ENCODE measurements around the gene C10orf62. TPM values are rescaled to one million over a fixed set of nuclear protein-coding genes. Genes with fewer than 3 reads are reported as not detected.

C10orf62 gene
- total RNA-seq: not detected in 2 replicates

DNA sequence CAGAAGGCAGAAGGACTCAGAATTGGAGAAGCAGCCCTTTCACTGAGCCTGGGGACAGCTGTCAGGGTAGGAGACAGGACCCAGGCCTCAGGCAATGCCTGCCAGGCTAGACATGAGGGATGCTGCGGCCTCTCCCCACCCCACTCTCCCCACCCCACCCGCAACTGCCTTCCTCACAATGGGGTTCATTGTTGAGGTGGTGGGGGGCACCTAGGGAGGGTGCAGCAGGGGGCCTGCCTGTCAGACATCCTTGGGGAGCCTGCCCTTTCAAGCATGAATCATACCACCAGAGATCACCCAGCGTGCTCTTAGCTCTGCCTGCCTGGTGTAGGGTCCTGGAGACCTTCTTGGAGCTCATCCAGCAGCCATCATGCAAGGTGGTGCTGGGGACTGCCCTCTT is at the start of gene C10orf62:
C10orf62 (plus strand) TSS at position 243 of the 400 bp plus-strand sequence. CDS start 177 bp downstream, outside the sequence.

GRCh38 chr10:97572214-97572989 is 17.1 kb upstream of the C10orf62 start, which contains the start of gene ANKRD2:
ANKRD2 (plus strand) TSS chr10:97572779; CDS start chr10:97572789, 10 bp downstream.

DNA sequence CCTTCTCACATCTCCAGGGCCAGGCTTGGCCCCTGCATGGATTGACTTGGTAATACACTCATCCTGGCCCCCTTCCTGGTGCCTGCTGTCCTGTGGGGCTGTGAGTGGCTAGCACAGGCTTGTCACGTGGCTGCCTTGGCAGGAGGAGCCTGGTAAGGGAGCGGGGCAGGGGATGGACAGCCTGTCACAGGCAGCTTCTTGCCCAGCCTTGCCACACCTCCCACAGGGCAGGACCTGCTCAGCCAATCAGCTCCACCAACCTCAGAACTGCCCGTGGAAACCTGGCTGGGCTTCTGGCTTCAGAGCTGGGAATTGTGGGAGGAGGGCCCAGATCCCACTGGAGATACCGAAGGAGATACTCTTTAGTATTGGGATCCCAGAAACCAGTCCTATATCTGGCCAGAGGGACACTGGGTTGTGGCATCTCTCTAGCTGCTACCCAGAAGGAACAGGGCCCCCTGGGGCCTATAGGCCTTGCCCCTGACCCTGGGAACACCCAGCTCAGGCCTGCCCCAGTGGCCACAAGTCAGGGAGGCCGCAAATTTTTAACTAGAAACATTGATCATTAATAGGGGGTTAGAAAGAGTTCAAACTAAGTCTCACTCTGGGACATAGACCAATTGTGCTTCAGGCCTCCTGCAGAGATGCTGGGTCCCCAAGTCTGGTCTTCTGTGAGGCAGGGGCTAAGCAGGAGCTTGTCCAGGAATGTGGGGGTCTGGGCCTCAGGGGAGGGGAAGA is 5.3 kb upstream of the C10orf62 start, which contains the start of gene HOGA1:
HOGA1 (plus strand) TSS at position 330 of the 738 bp plus-strand sequence; CDS start at position 645, 315 bp downstream.

GRCh38 chr10:97632949-97633884 is 43.7 kb downstream of the C10orf62 start, which contains the start of gene MORN4:
MORN4 (minus strand) TSS chr10:97633500; CDS start chr10:97619653, 13,847 bp downstream.

DNA sequence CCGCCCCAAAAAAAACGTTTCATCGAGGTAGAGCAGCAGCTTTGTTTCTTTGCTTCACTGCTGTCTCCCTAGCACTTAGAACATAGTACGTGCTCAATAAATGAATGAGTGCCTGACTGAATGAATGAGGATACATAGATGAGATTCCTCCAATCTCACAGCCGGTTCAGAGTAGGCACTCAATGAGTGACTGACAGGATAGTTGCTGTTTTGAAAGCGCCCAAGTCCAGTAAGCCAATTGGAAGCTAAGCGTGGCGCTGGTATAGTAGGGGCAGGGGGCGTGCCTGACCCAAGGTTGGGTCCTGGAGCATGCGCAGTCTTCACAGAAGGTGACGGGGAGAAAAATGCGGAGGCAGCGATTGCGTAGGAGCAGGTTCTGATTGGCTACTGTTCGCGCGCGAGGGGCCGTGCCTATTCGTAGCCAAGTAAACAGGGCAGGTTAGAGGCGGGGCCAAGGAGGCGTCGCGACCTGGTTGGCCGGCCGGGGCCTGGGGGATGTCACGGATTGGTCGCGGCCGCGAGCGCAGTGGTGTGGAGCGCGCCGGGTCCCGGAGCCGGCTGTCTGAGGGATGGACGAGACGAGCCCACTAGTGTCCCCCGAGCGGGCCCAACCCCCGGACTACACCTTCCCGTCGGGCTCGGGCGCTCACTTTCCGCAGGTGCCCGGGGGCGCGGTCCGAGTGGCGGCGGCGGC is 50.8 kb downstream of the C10orf62 start, which contains the start of gene PI4K2A:
PI4K2A (plus strand) TSS at position 498 of the 694 bp plus-strand sequence; CDS start at position 570, 72 bp downstream.

Other genes with a start within 250 kb of the C10orf62 start
- 31.1 and 50.0 TPM in 2 replicates for gene RRP12, start 188.4 kb upstream of the C10orf62 start, total RNA-seq
- gene PGAM1, start 163.5 kb upstream of the C10orf62 start, total RNA-seq: 274 and 654 TPM in 2 replicates
- gene EXOSC1, start 143.7 kb upstream of the C10orf62 start, total RNA-seq: 48.1 and 54.1 TPM in 2 replicates
- 55.1 and 92.6 TPM in 2 replicates for gene ZDHHC16, start 143.5 kb upstream of the C10orf62 start, total RNA-seq
- gene MMS19, start 91.3 kb upstream of the C10orf62 start, total RNA-seq: 66.7 and 102 TPM in 2 replicates
- gene UBTD1, start 90.8 kb upstream of the C10orf62 start, total RNA-seq: 41.6 and 54.0 TPM in 2 replicates
- gene ANKRD2, start 16.9 kb upstream of the C10orf62 start, total RNA-seq: not detected in 2 replicates
- gene HOGA1, start 5.3 kb upstream of the C10orf62 start, total RNA-seq: 0.14 and 0.44 TPM in 2 replicates
- 4.6 and 5.7 TPM in 2 replicates for gene MORN4, start 43.8 kb downstream of the C10orf62 start, total RNA-seq
- gene PI4K2A, start 51.0 kb downstream of the C10orf62 start, total RNA-seq: 29.5 and 30.2 TPM in 2 replicates
- 18.2 and 55.8 TPM in 2 replicates for gene AVPI1, start 97.5 kb downstream of the C10orf62 start, total RNA-seq
- 39.8 and 53.3 TPM in 2 replicates for gene MARVELD1, start 124.0 kb downstream of the C10orf62 start, total RNA-seq
- 24.9 and 31.6 TPM in 2 replicates for gene ZFYVE27, start 147.4 kb downstream of the C10orf62 start, total RNA-seq
- not detected in 2 replicates for gene SFRP5, start 182.3 kb downstream of the C10orf62 start, total RNA-seq